K562 (cell line): ENCODE results near the gene FILIP1. TPM values are rescaled to one million over a fixed set of nuclear protein-coding genes. Genes with fewer than 3 reads are reported as not detected.

Experiments
- ATAC-seq: fragments of 200-7000 bp; cut with Tn5 transposase; 3 replicates; pipeline ENCODE4 v1.9.1; 2020; ENCODE audit warnings: moderate library complexity
- BruUV-seq: library from RNA; stranded (reverse); fragments of 400-500 nt; replicated peaks from 2 replicates; lab custom pipeline; 2021; lab: Mats Ljungman, UMichigan
- CTCF ChIA-PET: fragments of 300-600 bp; formaldehyde crosslinking; extraction: SDS; loops from one replicate; lab custom pipeline; 2021; ENCODE audit warnings: low intra/inter-chr PET ratio; lab: Yijun Ruan, JAX
- POLR2A ChIA-PET: fragments of 300-600, 350-650 bp; sonication (Branson Sonifier 250); formaldehyde crosslinking; extraction: SDS; loops from one replicate; lab custom pipeline; 2021; ENCODE audit warnings: antibody characterized with exemption, inconsistent platforms; lab: Yijun Ruan, JAX
- DNase-seq, 4 experiments: peaks; one replicate each; pipeline versions ENCODE4 v3.0.0 to v3.0.0-alpha.2; 2011 to 2018; ENCODE audit warnings: low spot score in 3 of 4, mixed read lengths in 3 of 4; ENCODE audit errors: extremely low read depth in 1 of 4
- FAIRE-seq: peaks from 2 replicates; lab custom pipeline; 2011; peaks lifted over from hg19 to GRCh38; lab: Jason Lieb, UNC
- H2AFZ ChIP-seq: 2 replicates; pipeline ENCODE4 v1.6.0; 2011; ENCODE audit warnings: low read depth, low read length, control low read depth, inconsistent platforms
- H3K27ac ChIP-seq: fragments of 200-600 bp; 3 replicates; pipeline ENCODE4 v1.8.0; 2011; ENCODE audit warnings: low read depth, mild to moderate bottlenecking, control low read depth, inconsistent platforms, low read length, moderate library complexity, mixed read lengths; ENCODE audit errors: extremely low read depth
- H3K27me3 ChIP-seq, 2 experiments: fragments of 300-600 bp in 1 of 2; 2 replicates in 1 of 2; 3 replicates in 1 of 2; pipeline versions ENCODE4 v1.6.0 to v1.8.0; 2011; ENCODE audit warnings: inconsistent platforms in 2 of 2, low read length in 2 of 2, mild to moderate bottlenecking in 1 of 2, mixed read lengths in 1 of 2, moderate library complexity in 1 of 2; ENCODE audit not compliant: control insufficient read depth in 2 of 2, insufficient read depth in 2 of 2
- H3K36me3 ChIP-seq: fragments of 300-600 bp; 3 replicates; pipeline ENCODE4 v1.8.0; 2011; ENCODE audit warnings: mild to moderate bottlenecking, low read length, inconsistent platforms; ENCODE audit not compliant: control insufficient read depth, insufficient read depth
- H3K4me1 ChIP-seq, 2 experiments: fragments of 200-600 bp in 1 of 2; replicated peaks in 1 of 2; 2 replicates in 1 of 2; 3 replicates in 1 of 2; pipeline versions ENCODE4 v1.5.1 to v1.8.0; 2011; ENCODE audit warnings: inconsistent platforms in 2 of 2, low read length in 2 of 2, mild to moderate bottlenecking in 1 of 2, mixed read lengths in 1 of 2, moderate library complexity in 1 of 2; ENCODE audit not compliant: control insufficient read depth in 2 of 2, insufficient read depth in 2 of 2
- H3K4me2 ChIP-seq: 2 replicates; pipeline ENCODE4 v1.6.1; 2011; ENCODE audit warnings: low read length, control low read depth, inconsistent platforms, mixed read lengths; ENCODE audit not compliant: insufficient read depth
- H3K4me3 ChIP-seq: fragments of 200-600 bp; sonication (generic), shearing (Covaris generic); 2 replicates; pipeline ENCODE4 v1.5.1; 2016; ENCODE audit warnings: control low read depth, inconsistent platforms
- H3K79me2 ChIP-seq: fragments of 200-600 bp; 3 replicates; pipeline ENCODE4 v1.8.0; 2011; ENCODE audit warnings: low read length, inconsistent platforms; ENCODE audit not compliant: control insufficient read depth, insufficient read depth
- H3K9ac ChIP-seq, 2 experiments: 2 replicates each; pipeline versions ENCODE4 v1.6.0 to v1.6.1; 2011; ENCODE audit warnings: low read depth in 2 of 2, low read length in 2 of 2, control low read depth in 1 of 2, inconsistent platforms in 1 of 2, mild to moderate bottlenecking in 1 of 2, mixed read lengths in 1 of 2; ENCODE audit not compliant: insufficient read depth in 1 of 2
- H3K9me1 ChIP-seq: one replicate; pipeline ENCODE4 v1.6.0; 2011; ENCODE audit warnings: inconsistent platforms, mild to moderate bottlenecking, low read length, moderate library complexity; ENCODE audit not compliant: control insufficient read depth, insufficient read depth
- H3K9me3 ChIP-seq: replicated peaks from 2 replicates; pipeline ENCODE4 v1.5.1; 2011; ENCODE audit warnings: low read depth, low read length, inconsistent platforms; ENCODE audit not compliant: control insufficient read depth, insufficient read depth
- H4K20me1 ChIP-seq: replicated peaks from 2 replicates; pipeline ENCODE4 v1.6.1; 2011; ENCODE audit warnings: low read length, inconsistent platforms, mixed read lengths; ENCODE audit not compliant: control insufficient read depth, insufficient read depth
- CCAR2 ChIP-seq: fragments of 200-400 bp; formaldehyde crosslinking; IDR thresholded peaks from 2 replicates; pipeline ENCODE4 v1.6.1; 2017; ENCODE audit warnings: mild to moderate bottlenecking, low read depth, low read length
- HDAC2 ChIP-seq: fragments of 450-650 bp; IDR thresholded peaks from 2 replicates; pipeline ENCODE4 v1.6.1; 2016; ENCODE audit warnings: mild to moderate bottlenecking
- HNRNPH1 ChIP-seq: fragments of 200-400 bp; formaldehyde crosslinking; optimal IDR thresholded peaks from 2 replicates; pipeline ENCODE3; 2017; ENCODE audit warnings: low read depth, mild to moderate bottlenecking, low read length, moderate library complexity
- NR0B1 ChIP-seq: fragments of 450-650 bp; IDR thresholded peaks from one replicate; pipeline ENCODE4 v1.6.1; 2018; ENCODE audit warnings: mild to moderate bottlenecking, moderate library complexity; ENCODE audit not compliant: partially characterized antibody
- POLR2AphosphoS2 ChIP-seq: IDR thresholded peaks from 2 replicates; pipeline ENCODE4 v1.6.1; 2012; ENCODE audit warnings: low read length, improper control_type of control experiment
- TCFL5 ChIP-seq: fragments of 250-450 bp; sonication (Bioruptor Pico); conservative IDR thresholded peaks from 2 replicates; pipeline ENCODE4 v1.6.1; 2021; ENCODE audit warnings: mild to moderate bottlenecking, moderate library complexity, matching md5 sums
- TOE1 ChIP-seq, 2 experiments: fragments of 450-650 bp in 1 of 2; sonication (generic) in 1 of 2; formaldehyde crosslinking in 1 of 2; IDR thresholded peaks; 2 replicates each; pipeline versions ENCODE4 v1.7.1 to v1.8.0; 2016 to 2022; ENCODE audit warnings: borderline replicate concordance in 2 of 2, mild to moderate bottlenecking in 2 of 2, antibody characterized with exemption in 1 of 2, inconsistent platforms in 1 of 2, low read depth in 1 of 2, missing genetic modification reagents in 1 of 2, moderate library complexity in 1 of 2
- ZC3H8 ChIP-seq: fragments of 450-650 bp; IDR thresholded peaks from 2 replicates; pipeline ENCODE4 v1.6.1; 2017
- ZNF239 ChIP-seq: fragments of 250-450 bp; sonication (Bioruptor Pico); IDR thresholded peaks from 2 replicates; pipeline ENCODE4 v1.4.0; 2020; ENCODE audit warnings: mild to moderate bottlenecking
- ZNF551 ChIP-seq: fragments of 250-450 bp; sonication (Bioruptor Pico); IDR thresholded peaks from 2 replicates; pipeline ENCODE4 v1.5.0; 2021; ENCODE audit warnings: mild to moderate bottlenecking, moderate library complexity
- WGBS: fragments of 100-300 bp; shearing (Covaris generic); methylation state at CpG from one replicate; pipeline ENCODE4 v1.1.6; 2016; ENCODE audit warnings: low coverage, mixed read lengths; ENCODE audit not compliant: insufficient coverage; ENCODE audit errors: missing lambda C conversion rate; 5-methylcytosine and 5-hydroxymethylcytosine counted together
- in situ Hi-C: fragments of 300-500 bp; cut with MboI; formaldehyde crosslinking; loops from 4 replicates; pipeline ENCODE4 v1.15.0; 2018; ENCODE audit warnings: inconsistent platforms, mixed read lengths
- intact Hi-C: fragments of 100-400 bp; cut with micrococcal nuclease; formaldehyde crosslinking; loops from 2 replicates; pipeline ENCODE4 v1.14.2; 2022
- polyA plus RNA-seq, 8 experiments: library from polyadenylated mRNA; depleted of rRNA in 4 of 8; stranded (reverse) in 5 of 8; unstranded in 3 of 8; fragments of >200 nt; fragmentation: Nextera tagmentation in 2 of 8; fragmentation: Illumina TruSeq in 1 of 8; extraction: Ambion mirVana in 2 of 8; extraction: Trizol in 1 of 8; gene quantifications; 2 replicates each; pipeline versions ENCODE4 v1.2.1 to v1.2.3, GENCODE V29; 2011 to 2014; ENCODE audit warnings: inconsistent platforms in 1 of 8, missing spikeins in 1 of 8
- total RNA-seq, 7 experiments: library from RNA; depleted of rRNA in 6 of 7; stranded (reverse); fragments of >200 nt in 6 of 7; fragmentation: Illumina TruSeq in 2 of 7; extraction: Trizol in 2 of 7; gene quantifications; 2 replicates each; pipeline versions ENCODE4 v1.2.1 to v1.2.3, GENCODE V29; 2011 to 2021; ENCODE audit warnings: low replicate concordance in 1 of 7

The FILIP1 gene
- total and polyA plus RNA-seq, 9 of the 15 experiments (the other 6 are each of a cell fraction or from before 2014, with no cell fraction given), result 0.03 to 0.25 (median 0.10) TPM; not detected in 1

DNA sequence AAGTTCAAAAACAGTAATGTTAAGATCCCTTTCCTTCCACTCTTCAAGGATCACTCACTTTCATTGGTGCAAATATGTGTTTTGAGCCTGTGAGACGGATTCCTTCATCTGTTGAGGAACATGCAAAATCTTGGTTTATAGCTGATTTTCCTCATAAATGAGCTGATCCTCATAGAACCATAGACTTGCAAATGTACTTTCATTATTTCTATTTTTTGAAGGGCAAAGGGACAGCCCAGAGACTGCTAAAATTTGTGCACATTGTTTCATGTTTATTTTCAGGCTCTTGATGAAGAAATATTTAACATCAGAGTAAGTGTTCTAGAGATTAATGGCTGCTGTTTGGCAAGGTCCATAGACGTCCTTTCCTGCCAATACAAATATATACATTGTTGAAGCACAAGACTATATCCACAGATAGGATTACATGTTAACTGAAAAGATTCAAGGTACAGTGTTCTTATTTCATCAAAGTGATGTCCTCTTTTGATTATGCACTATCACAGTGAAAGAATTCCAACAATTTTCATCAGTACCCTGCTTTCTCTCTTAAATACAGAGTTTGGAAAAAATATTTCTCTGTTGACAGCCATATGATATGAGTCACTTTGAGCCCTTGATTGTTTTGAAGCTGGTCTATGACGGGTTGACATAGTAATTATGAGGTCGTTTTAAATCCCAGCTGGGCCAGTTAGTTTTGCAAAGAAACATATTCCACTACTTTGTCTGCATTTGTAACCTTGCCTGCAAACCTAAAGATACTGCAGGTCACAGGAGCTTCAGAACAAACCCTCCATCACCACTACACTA is 95.7 kb downstream of the FILIP1 start:
- H3K4me2 ChIP-seq, result no peak overlapping the region
- ATAC-seq, result no peak
- H3K4me1 ChIP-seq, result no peaks in the 10 kb centered on the region
- CTCF ChIA-PET, result no interaction called here
- H3K79me2 ChIP-seq, result no peaks in the 10 kb centered on the region
- no peaks in the 10 kb centered on the region for H4K20me1 ChIP-seq
- no peak overlapping the region for H3K4me3 ChIP-seq
- H3K9me1 ChIP-seq, result no peaks in the 10 kb centered on the region
- H3K36me3 ChIP-seq, result no peaks in the 10 kb centered on the region
- in situ Hi-C loops, result no loop called here
- H3K9me3 ChIP-seq, result no peaks in the 10 kb centered on the region
- H3K27me3 ChIP-seq, result no peaks in the 10 kb centered on the region; a peak in 1 of 5 replicates
- no peak overlapping the region for H3K27ac ChIP-seq
- no peak overlapping the region for H2AFZ ChIP-seq
- TF ChIP-seq POLR2AphosphoS2 (no peak), HDAC2 (no peak), ZNF551 (CRISPR knock-in tag) (no peak), ZNF239 (CRISPR knock-in tag) (no peak), TOE1 (IDR thresholded peaks at IDR 0.05; ENCODE audit: borderline replicate concordance) (no peak), TOE1 (CRISPR knock-in tag; IDR thresholded peaks at IDR 0.05; ENCODE audit: borderline replicate concordance, low read depth) (no peak), ZC3H8 (no peak), HNRNPH1 (no peak), CCAR2 (no peak), NR0B1 (no peak), TCFL5 (no peak)
- TF ChIP-seq, all 486 proteins: peak for 0
- BruUV-seq, result no TSS peak
- no peak for DNase-seq
- POLR2A ChIA-PET, result no interaction called here
- FAIRE-seq, result no peak
- intact Hi-C loops, result no loop called here
- 0% methylated on average over 4 of the region's 4 CpGs for WGBS
- H3K9ac ChIP-seq, result no peak overlapping the region
